Stimulated activated CD4-positive, alpha-beta T cell treated with anti-CD3 and anti-CD28 coated beads, Interleukin-1b, Interleukin-23, amount 100 ng/mL, for 48 hours (primary cell): Measurements from ENCODE around the gene PTPN14.

Source experiments
- DNase-seq: peaks from one replicate; pipeline ENCODE4 v3.0.0-alpha.2; 2020

Gene PTPN14

GRCh38 chr1:214473862-214474261 is 77.5 kb downstream of the PTPN14 start:
- DNase-seq, result no peak

- DNase-seq, result no peak
Measured at GRCh38 chr1:214473387-214473786, 78.0 kb downstream of the PTPN14 start.

- no peak for DNase-seq
Measured at GRCh38 chr1:214472364-214472763, 79.0 kb downstream of the PTPN14 start.

GRCh38 chr1:214471458-214471857 is 79.9 kb downstream of the PTPN14 start:
- DNase-seq, result no peak

- DNase-seq, result no peak
Measured at GRCh38 chr1:214470132-214470531, 81.3 kb downstream of the PTPN14 start.

- DNase-seq, result no peak
Measured at GRCh38 chr1:214469290-214469689, 82.1 kb downstream of the PTPN14 start.

- no peak for DNase-seq
Measured at GRCh38 chr1:214467078-214467585, 84.3 kb downstream of the PTPN14 start.

- no peak for DNase-seq
Measured at GRCh38 chr1:214466403-214467077, 84.9 kb downstream of the PTPN14 start.

GRCh38 chr1:214464445-214465287 is 86.7 kb downstream of the PTPN14 start:
- no peak for DNase-seq

GRCh38 chr1:214463596-214463995 is 87.8 kb downstream of the PTPN14 start:
- no peak for DNase-seq

- DNase-seq, result no peak
Measured at GRCh38 chr1:214462882-214463281, 88.5 kb downstream of the PTPN14 start.

- no peak for DNase-seq
Measured at GRCh38 chr1:214461305-214461704, 90.1 kb downstream of the PTPN14 start.

GRCh38 chr1:214460304-214460916 is 91.0 kb downstream of the PTPN14 start:
- DNase-seq, result no peak

- DNase-seq, result no peak
Measured at GRCh38 chr1:214459895-214460294, 91.5 kb downstream of the PTPN14 start.

- DNase-seq, result no peak
Measured at GRCh38 chr1:214458541-214458940, 92.9 kb downstream of the PTPN14 start.

GRCh38 chr1:214455971-214456867 is 95.2 kb downstream of the PTPN14 start:
- no peak for DNase-seq

GRCh38 chr1:214455479-214455878 is 95.9 kb downstream of the PTPN14 start:
- DNase-seq, result no peak

- DNase-seq, result no peak
Measured at GRCh38 chr1:214454569-214455396, 96.6 kb downstream of the PTPN14 start.

GRCh38 chr1:214453109-214453722 is 98.2 kb downstream of the PTPN14 start:
- DNase-seq, result no peak

GRCh38 chr1:214452152-214452784 is 99.1 kb downstream of the PTPN14 start:
- DNase-seq, result no peak

- peak; percentile 73 for DNase-seq
Measured at GRCh38 chr1:214451596-214451995, 99.8 kb downstream of the PTPN14 start.
